K562 (cell line): ENCODE measurements around the gene MDH2. TPM values are rescaled to one million over a fixed set of nuclear protein-coding genes. Genes with fewer than 3 reads are reported as not detected.

Experiments
- CEBPG ChIP-seq, 3 experiments: fragments of 200-800 bp in 1 of 3; sonication (Bioruptor generic) in 1 of 3; sonication (generic) in 1 of 3; formaldehyde crosslinking in 1 of 3; IDR thresholded peaks in 2 of 3; conservative IDR thresholded peaks in 1 of 3; 2 replicates each; pipeline versions ENCODE4 v1.6.1 to v1.8.0; 2016 to 2022; ENCODE audit warnings: missing compliant biosample characterization in 2 of 3, missing genetic modification characterization in 2 of 3, mild to moderate bottlenecking in 1 of 3, missing genetic modification reagents in 1 of 3
- GTF2E2 ChIP-seq: fragments of 200-800 bp; sonication (Bioruptor generic); IDR thresholded peaks from 2 replicates; pipeline ENCODE4 v1.6.1; 2016; ENCODE audit warnings: missing genetic modification characterization, missing compliant biosample characterization
- KHSRP ChIP-seq: fragments of 450-650 bp; IDR thresholded peaks from 2 replicates; pipeline ENCODE4 v1.6.1; 2017
- KLF13 ChIP-seq: fragments of 450-650 bp; IDR thresholded peaks from 2 replicates; pipeline ENCODE4 v1.6.1; 2016; ENCODE audit warnings: missing genetic modification characterization, low read depth, mild to moderate bottlenecking, missing compliant biosample characterization, moderate library complexity, borderline replicate concordance
- MAFK ChIP-seq: IDR thresholded peaks from 2 replicates; pipeline ENCODE4 v1.6.1; 2011; ENCODE audit warnings: low read length, improper control_type of control experiment
- NCOA2 ChIP-seq, 2 experiments: fragments of 450-650 bp; IDR thresholded peaks; 2 replicates each; pipeline ENCODE4 v1.6.1; 2018; ENCODE audit warnings: mild to moderate bottlenecking in 2 of 2, moderate library complexity in 1 of 2; ENCODE audit not compliant: partially characterized antibody in 2 of 2
- NFATC3 ChIP-seq: fragments of 450-650 bp; IDR thresholded peaks from 2 replicates; pipeline ENCODE4 v1.6.1; 2017; ENCODE audit warnings: mild to moderate bottlenecking
- NR2C2 ChIP-seq, 2 experiments: fragments of 200-800 bp in 1 of 2; sonication (Bioruptor generic) in 1 of 2; sonication (generic) in 1 of 2; formaldehyde crosslinking in 1 of 2; IDR thresholded peaks; 2 replicates each; pipeline versions ENCODE4 v1.6.1 to v1.8.0; 2016 to 2022; ENCODE audit warnings: mild to moderate bottlenecking in 1 of 2, missing compliant biosample characterization in 1 of 2, missing genetic modification characterization in 1 of 2, missing genetic modification reagents in 1 of 2
- NR3C1 ChIP-seq: sonication (generic); formaldehyde crosslinking; IDR thresholded peaks from 2 replicates; pipeline ENCODE4 v1.8.1; 2022; ENCODE audit warnings: missing genetic modification reagents
- PTBP1 ChIP-seq: fragments of 200-400 bp; formaldehyde crosslinking; IDR thresholded peaks from 2 replicates; pipeline ENCODE4 v1.6.1; 2017; ENCODE audit warnings: low read depth, low read length
- RBM15 ChIP-seq: fragments of 200-400 bp; formaldehyde crosslinking; IDR thresholded peaks from 2 replicates; pipeline ENCODE4 v1.6.1; 2018; ENCODE audit warnings: mild to moderate bottlenecking, low read length, moderate library complexity; ENCODE audit not compliant: insufficient read depth
- SMARCC2 ChIP-seq: fragments of 450-650 bp; IDR thresholded peaks from 2 replicates; pipeline ENCODE4 v1.6.1; 2017; ENCODE audit warnings: antibody characterized with exemption, moderate library complexity, mild to moderate bottlenecking, low read depth
- ZEB2 ChIP-seq: fragments of 450-650 bp; IDR thresholded peaks from 2 replicates; pipeline ENCODE4 v1.6.1; 2016
- ZNF717 ChIP-seq: fragments of 250-450 bp; sonication (Bioruptor Pico); IDR thresholded peaks from 2 replicates; pipeline ENCODE4 v1.5.0; 2021
- polyA plus RNA-seq, 8 experiments: library from polyadenylated mRNA; depleted of rRNA in 4 of 8; stranded (reverse) in 5 of 8; unstranded in 3 of 8; fragments of >200 nt; fragmentation: Nextera tagmentation in 2 of 8; fragmentation: Illumina TruSeq in 1 of 8; extraction: Ambion mirVana in 2 of 8; extraction: Trizol in 1 of 8; gene quantifications; 2 replicates each; pipeline versions ENCODE4 v1.2.1 to v1.2.3, GENCODE V29; 2011 to 2014; ENCODE audit warnings: inconsistent platforms in 1 of 8, missing spikeins in 1 of 8
- total RNA-seq, 7 experiments: library from RNA; depleted of rRNA in 6 of 7; stranded (reverse); fragments of >200 nt in 6 of 7; fragmentation: Illumina TruSeq in 2 of 7; extraction: Trizol in 2 of 7; gene quantifications; 2 replicates each; pipeline versions ENCODE4 v1.2.1 to v1.2.3, GENCODE V29; 2011 to 2021; ENCODE audit warnings: low replicate concordance in 1 of 7
- TF ChIP-seq, protein P1 (sequence below): fragments of 450-650 bp; formaldehyde crosslinking; IDR thresholded peaks from 2 replicates; pipeline ENCODE4 v1.4.0; 2022; ENCODE audit warnings: missing genetic modification characterization
- TF ChIP-seq, protein P2 (sequence below): sonication (generic); formaldehyde crosslinking; IDR thresholded peaks from 2 replicates; pipeline ENCODE4 v1.8.0; 2022; ENCODE audit warnings: mild to moderate bottlenecking, missing genetic modification reagents
- TF ChIP-seq, protein P3 (sequence below): fragments of 200-800 bp; sonication (Bioruptor generic); IDR thresholded peaks from 2 replicates; pipeline ENCODE4 v1.6.1; 2016; ENCODE audit warnings: missing genetic modification characterization, missing compliant biosample characterization
- TF ChIP-seq, protein P4 (sequence below): sonication (generic); formaldehyde crosslinking; IDR thresholded peaks from 2 replicates; pipeline ENCODE4 v1.8.0; 2022; ENCODE audit warnings: missing genetic modification reagents, mild to moderate bottlenecking, borderline replicate concordance

Gene MDH2
- total and polyA plus RNA-seq, 9 of the 15 experiments (the other 6 are each of a cell fraction or from before 2014, with no cell fraction given): 106 to 701 (median 242) TPM

DNA sequence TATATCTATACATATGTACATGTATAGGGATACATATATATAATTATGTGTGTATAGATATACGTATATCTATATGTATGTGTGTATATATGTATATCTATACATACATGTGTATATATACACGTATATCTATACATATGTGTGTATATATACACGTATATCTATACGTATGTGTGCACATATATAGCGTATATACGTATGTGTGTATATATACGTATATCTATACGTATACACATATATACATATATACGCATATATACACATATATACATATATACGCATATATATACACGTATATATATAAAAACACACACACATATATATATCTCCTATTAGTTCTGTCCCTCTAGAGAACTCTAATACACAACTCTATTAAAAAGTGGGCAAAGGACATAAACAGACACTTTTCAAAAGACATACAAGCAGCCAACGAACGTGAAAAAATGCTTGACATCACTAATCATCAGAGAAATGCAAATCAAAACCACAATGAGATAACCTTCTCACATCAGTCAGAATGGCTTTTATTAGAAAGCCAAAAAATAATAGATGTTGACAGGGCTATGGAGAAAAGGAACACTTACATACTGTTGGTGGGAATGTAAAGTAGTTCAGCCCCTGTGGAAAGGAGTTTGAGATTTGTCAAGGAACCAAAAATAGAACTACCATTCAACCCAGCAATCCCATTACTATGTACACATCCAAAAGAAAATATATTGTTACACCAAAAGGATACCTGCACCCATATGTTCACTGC is 31.5 kb upstream of the MDH2 start (continued):
- TF ChIP-seq ZEB2 (no peak), SMARCC2 (no peak), GTF2E2 (tag) (no peak), KHSRP (no peak), NR3C1 (no peak), CEBPG (CRISPR knock-in tag; IDR thresholded peaks at IDR 0.05) (no peak), CEBPG (tag; conservative IDR thresholded peaks at IDR 0.05 in 1 of 2, IDR thresholded peaks at IDR 0.05 in 1 of 2) (peak in 1 of 2 experiments; percentile 69; a peak in 2 of 4 replicates), MAFK (no peak), PTBP1 (no peak), ZNF717 (CRISPR knock-in tag) (no peak), NR2C2 (CRISPR knock-in tag; IDR thresholded peaks at IDR 0.05) (no peak), NR2C2 (tag; IDR thresholded peaks at IDR 0.05) (no peak), NFATC3 (no peak), NCOA2 (IDR thresholded peaks at IDR 0.05; ENCODE audit: partially characterized antibody in 2 of 2) (peak in 1 of 2 experiments; percentile 57), KLF13 (tag) (no peak), RBM15 (no peak)
- TF ChIP-seq, protein P1, sequence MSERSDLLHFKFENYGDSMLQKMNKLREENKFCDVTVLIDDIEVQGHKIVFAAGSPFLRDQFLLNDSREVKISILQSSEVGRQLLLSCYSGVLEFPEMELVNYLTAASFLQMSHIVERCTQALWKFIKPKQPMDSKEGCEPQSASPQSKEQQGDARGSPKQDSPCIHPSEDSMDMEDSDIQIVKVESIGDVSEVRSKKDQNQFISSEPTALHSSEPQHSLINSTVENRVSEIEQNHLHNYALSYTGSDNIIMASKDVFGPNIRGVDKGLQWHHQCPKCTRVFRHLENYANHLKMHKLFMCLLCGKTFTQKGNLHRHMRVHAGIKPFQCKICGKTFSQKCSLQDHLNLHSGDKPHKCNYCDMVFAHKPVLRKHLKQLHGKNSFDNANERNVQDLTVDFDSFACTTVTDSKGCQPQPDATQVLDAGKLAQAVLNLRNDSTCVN (CRISPR knock-in tag): no peak
- TF ChIP-seq, protein P2, sequence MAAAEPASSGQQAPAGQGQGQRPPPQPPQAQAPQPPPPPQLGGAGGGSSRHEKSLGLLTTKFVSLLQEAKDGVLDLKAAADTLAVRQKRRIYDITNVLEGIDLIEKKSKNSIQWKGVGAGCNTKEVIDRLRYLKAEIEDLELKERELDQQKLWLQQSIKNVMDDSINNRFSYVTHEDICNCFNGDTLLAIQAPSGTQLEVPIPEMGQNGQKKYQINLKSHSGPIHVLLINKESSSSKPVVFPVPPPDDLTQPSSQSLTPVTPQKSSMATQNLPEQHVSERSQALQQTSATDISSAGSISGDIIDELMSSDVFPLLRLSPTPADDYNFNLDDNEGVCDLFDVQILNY (CRISPR knock-in tag): no peak
- TF ChIP-seq, protein P3, sequence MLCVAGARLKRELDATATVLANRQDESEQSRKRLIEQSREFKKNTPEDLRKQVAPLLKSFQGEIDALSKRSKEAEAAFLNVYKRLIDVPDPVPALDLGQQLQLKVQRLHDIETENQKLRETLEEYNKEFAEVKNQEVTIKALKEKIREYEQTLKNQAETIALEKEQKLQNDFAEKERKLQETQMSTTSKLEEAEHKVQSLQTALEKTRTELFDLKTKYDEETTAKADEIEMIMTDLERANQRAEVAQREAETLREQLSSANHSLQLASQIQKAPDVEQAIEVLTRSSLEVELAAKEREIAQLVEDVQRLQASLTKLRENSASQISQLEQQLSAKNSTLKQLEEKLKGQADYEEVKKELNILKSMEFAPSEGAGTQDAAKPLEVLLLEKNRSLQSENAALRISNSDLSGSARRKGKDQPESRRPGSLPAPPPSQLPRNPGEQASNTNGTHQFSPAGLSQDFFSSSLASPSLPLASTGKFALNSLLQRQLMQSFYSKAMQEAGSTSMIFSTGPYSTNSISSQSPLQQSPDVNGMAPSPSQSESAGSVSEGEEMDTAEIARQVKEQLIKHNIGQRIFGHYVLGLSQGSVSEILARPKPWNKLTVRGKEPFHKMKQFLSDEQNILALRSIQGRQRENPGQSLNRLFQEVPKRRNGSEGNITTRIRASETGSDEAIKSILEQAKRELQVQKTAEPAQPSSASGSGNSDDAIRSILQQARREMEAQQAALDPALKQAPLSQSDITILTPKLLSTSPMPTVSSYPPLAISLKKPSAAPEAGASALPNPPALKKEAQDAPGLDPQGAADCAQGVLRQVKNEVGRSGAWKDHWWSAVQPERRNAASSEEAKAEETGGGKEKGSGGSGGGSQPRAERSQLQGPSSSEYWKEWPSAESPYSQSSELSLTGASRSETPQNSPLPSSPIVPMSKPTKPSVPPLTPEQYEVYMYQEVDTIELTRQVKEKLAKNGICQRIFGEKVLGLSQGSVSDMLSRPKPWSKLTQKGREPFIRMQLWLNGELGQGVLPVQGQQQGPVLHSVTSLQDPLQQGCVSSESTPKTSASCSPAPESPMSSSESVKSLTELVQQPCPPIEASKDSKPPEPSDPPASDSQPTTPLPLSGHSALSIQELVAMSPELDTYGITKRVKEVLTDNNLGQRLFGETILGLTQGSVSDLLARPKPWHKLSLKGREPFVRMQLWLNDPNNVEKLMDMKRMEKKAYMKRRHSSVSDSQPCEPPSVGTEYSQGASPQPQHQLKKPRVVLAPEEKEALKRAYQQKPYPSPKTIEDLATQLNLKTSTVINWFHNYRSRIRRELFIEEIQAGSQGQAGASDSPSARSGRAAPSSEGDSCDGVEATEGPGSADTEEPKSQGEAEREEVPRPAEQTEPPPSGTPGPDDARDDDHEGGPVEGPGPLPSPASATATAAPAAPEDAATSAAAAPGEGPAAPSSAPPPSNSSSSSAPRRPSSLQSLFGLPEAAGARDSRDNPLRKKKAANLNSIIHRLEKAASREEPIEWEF: no peak
- TF ChIP-seq, protein P4, sequence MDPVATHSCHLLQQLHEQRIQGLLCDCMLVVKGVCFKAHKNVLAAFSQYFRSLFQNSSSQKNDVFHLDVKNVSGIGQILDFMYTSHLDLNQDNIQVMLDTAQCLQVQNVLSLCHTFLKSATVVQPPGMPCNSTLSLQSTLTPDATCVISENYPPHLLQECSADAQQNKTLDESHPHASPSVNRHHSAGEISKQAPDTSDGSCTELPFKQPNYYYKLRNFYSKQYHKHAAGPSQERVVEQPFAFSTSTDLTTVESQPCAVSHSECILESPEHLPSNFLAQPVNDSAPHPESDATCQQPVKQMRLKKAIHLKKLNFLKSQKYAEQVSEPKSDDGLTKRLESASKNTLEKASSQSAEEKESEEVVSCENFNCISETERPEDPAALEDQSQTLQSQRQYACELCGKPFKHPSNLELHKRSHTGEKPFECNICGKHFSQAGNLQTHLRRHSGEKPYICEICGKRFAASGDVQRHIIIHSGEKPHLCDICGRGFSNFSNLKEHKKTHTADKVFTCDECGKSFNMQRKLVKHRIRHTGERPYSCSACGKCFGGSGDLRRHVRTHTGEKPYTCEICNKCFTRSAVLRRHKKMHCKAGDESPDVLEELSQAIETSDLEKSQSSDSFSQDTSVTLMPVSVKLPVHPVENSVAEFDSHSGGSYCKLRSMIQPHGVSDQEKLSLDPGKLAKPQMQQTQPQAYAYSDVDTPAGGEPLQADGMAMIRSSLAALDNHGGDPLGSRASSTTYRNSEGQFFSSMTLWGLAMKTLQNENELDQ: no peak
